ENCODE results near the gene TBC1D9B.

TBC1D9B gene

GRCh38 chr5:179887802-179888201 is 19.9 kb downstream of the TBC1D9B start:
- H3K27ac ChIP-seq (ENCODE audit: low read length): no peak overlapping the region
- H4K20me1 ChIP-seq (ENCODE audit: insufficient read depth, low read length): no peaks in the 10 kb centered on the region
- H3K36me3 ChIP-seq (replicated peaks; ENCODE audit: low read depth, low read length): peaks cover 94% of the 10 kb centered on the region
- H3K9me3 ChIP-seq (ENCODE audit: insufficient read depth, low read length): peaks cover 14% of the 10 kb centered on the region; the same call in 1 of the 2 replicates
- no peaks in the 10 kb centered on the region for H3K79me2 ChIP-seq (ENCODE audit: low read length)
- H3K4me1 ChIP-seq (ENCODE audit: low read length): no peaks in the 10 kb centered on the region
- H3K27me3 ChIP-seq (ENCODE audit: low read depth, low read length): no peaks in the 10 kb centered on the region
- H3K4me3 ChIP-seq (ENCODE audit: low read length): no peak overlapping the region
- no peak overlapping the region for H3K9ac ChIP-seq (ENCODE audit: low read length)
- TF ChIP-seq CTCF (IDR thresholded peaks at IDR 0.05; ENCODE audit: low read depth, low read length): no peak
- TF ChIP-seq EZH2phosphoT487 (IDR thresholded peaks at IDR 0.05; ENCODE audit: low read depth): no peak
- no peak overlapping the region for H3K4me2 ChIP-seq (ENCODE audit: low read length)
- no peak overlapping the region for H2AFZ ChIP-seq (ENCODE audit: low read depth, low read length)

GRCh38 chr5:179887095-179887494 is 20.6 kb downstream of the TBC1D9B start:
- no peak overlapping the region for H3K27ac ChIP-seq (ENCODE audit: low read length)
- TF ChIP-seq EZH2phosphoT487 (IDR thresholded peaks at IDR 0.05; ENCODE audit: low read depth) (no peak), CTCF (IDR thresholded peaks at IDR 0.05; ENCODE audit: low read depth, low read length) (no peak)
- no peaks in the 10 kb centered on the region for H3K27me3 ChIP-seq (ENCODE audit: low read depth, low read length)
- H3K4me1 ChIP-seq (ENCODE audit: low read length): no peaks in the 10 kb centered on the region
- H3K4me3 ChIP-seq (ENCODE audit: low read length): no peak overlapping the region
- peaks cover 19% of the 10 kb centered on the region; the same call in 1 of the 2 replicates for H3K9me3 ChIP-seq (ENCODE audit: insufficient read depth, low read length)
- peaks cover 94% of the 10 kb centered on the region for H3K36me3 ChIP-seq (replicated peaks; ENCODE audit: low read depth, low read length)
- H3K9ac ChIP-seq (ENCODE audit: low read length): no peak overlapping the region
- H2AFZ ChIP-seq (ENCODE audit: low read depth, low read length): no peak overlapping the region
- H4K20me1 ChIP-seq (ENCODE audit: insufficient read depth, low read length): no peaks in the 10 kb centered on the region
- H3K79me2 ChIP-seq (ENCODE audit: low read length): no peaks in the 10 kb centered on the region
- no peak overlapping the region for H3K4me2 ChIP-seq (ENCODE audit: low read length)

- Histone ChIP-seq H3K27me3 (ENCODE audit: low read depth, low read length) (no peaks in the 10 kb centered on the region), H3K27ac (ENCODE audit: low read length) (no peak overlapping the region), H4K20me1 (ENCODE audit: insufficient read depth, low read length) (no peaks in the 10 kb centered on the region), H3K9me3 (ENCODE audit: insufficient read depth, low read length) (peaks cover 19% of the 10 kb centered on the region; the same call in 1 of the 2 replicates), H3K9ac (ENCODE audit: low read length) (no peak overlapping the region), H3K79me2 (ENCODE audit: low read length) (no peaks in the 10 kb centered on the region), H3K4me2 (ENCODE audit: low read length) (no peak overlapping the region), H3K4me1 (ENCODE audit: low read length) (no peaks in the 10 kb centered on the region), H3K4me3 (ENCODE audit: low read length) (no peak overlapping the region), H2AFZ (ENCODE audit: low read depth, low read length) (no peak overlapping the region), H3K36me3 (replicated peaks; ENCODE audit: low read depth, low read length) (peaks cover 87% of the 10 kb centered on the region)
- TF ChIP-seq EZH2phosphoT487 (IDR thresholded peaks at IDR 0.05; ENCODE audit: low read depth) (no peak), CTCF (IDR thresholded peaks at IDR 0.05; ENCODE audit: low read depth, low read length) (no peak)
These were observed 21.3 kb downstream of the TBC1D9B start for GRCh38 chr5:179886190-179886911.

- Histone ChIP-seq H3K79me2 (ENCODE audit: low read length) (no peaks in the 10 kb centered on the region), H2AFZ (ENCODE audit: low read depth, low read length) (no peak overlapping the region), H3K9me3 (ENCODE audit: insufficient read depth, low read length) (peaks cover 19% of the 10 kb centered on the region; the same call in 1 of the 2 replicates), H3K27ac (ENCODE audit: low read length) (no peak overlapping the region), H4K20me1 (ENCODE audit: insufficient read depth, low read length) (no peaks in the 10 kb centered on the region), H3K27me3 (ENCODE audit: low read depth, low read length) (no peaks in the 10 kb centered on the region), H3K36me3 (replicated peaks; ENCODE audit: low read depth, low read length) (peaks cover 79% of the 10 kb centered on the region), H3K9ac (ENCODE audit: low read length) (no peak overlapping the region), H3K4me1 (ENCODE audit: low read length) (no peaks in the 10 kb centered on the region), H3K4me2 (ENCODE audit: low read length) (no peak overlapping the region), H3K4me3 (ENCODE audit: low read length) (no peak overlapping the region)
- TF ChIP-seq CTCF (IDR thresholded peaks at IDR 0.05; ENCODE audit: low read depth, low read length): no peak
- TF ChIP-seq EZH2phosphoT487 (IDR thresholded peaks at IDR 0.05; ENCODE audit: low read depth): no peak
These were observed 22.1 kb downstream of the TBC1D9B start for GRCh38 chr5:179885491-179886090.
